HG03354 (cell line): ENCODE results near the gene HMX2.
A peak's percentile ranks its signal among the peaks of the same experiment; 100 is the strongest.

Source experiments
- ATAC-seq: cut with Tn5 transposase; IDR thresholded peaks from one replicate; pipeline ENCODE4 v1.9.1; 2021; ENCODE audit warnings: mild to moderate bottlenecking; ENCODE audit not compliant: unreplicated experiment, poor library complexity, severe bottlenecking

HMX2 gene, protein sequence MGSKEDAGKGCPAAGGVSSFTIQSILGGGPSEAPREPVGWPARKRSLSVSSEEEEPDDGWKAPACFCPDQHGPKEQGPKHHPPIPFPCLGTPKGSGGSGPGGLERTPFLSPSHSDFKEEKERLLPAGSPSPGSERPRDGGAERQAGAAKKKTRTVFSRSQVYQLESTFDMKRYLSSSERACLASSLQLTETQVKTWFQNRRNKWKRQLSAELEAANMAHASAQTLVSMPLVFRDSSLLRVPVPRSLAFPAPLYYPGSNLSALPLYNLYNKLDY

DNA sequence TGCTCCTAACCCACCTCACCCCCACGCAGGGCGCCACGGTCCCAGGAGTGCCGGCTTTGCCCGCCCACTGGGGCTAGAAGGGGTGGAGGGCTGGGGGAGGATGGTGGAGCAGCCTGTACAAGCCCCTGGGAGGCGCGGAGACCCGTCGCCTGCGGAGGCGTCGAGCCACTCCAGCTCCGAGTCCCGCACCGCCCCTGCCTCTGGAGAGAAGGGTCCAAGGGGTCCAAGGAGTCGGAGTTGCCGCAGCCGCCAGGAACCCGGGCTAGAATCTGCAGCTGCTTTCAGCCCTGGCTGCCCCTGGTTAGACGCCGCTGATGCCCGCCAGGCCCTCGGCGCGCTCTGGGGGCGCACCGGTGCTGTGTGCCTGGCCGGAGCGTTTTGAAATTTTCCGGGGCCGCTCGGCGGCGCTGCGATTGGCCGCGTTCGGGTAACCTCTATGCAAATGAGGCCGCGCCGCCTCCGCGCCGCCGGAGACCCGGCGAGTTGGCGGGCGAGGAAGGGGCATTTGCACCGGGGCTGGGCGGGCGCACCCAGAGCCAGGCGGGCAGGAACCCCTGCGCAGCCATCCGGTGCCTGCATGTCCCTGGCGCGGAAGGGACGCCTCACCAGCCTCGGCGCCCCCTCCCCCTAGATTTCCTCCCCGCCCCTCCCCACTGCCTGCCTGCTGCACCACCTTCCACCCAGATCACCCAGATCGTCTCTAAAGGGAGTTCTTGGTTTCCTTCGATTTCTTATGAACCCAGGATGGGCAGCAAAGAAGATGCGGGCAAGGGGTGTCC lies at the start of gene HMX2:
Gene HMX2, plus strand, starts transcription at position 502 of the 779 bp plus-strand sequence. Its CDS starts 243 bp downstream, at position 745.
- ATAC-seq: no peak

GRCh38 chr10:123100030-123100762 lies 47.7 kb upstream of the HMX2 start:
- ATAC-seq: no peak

GRCh38 chr10:123101872-123102271 lies 46.1 kb upstream of the HMX2 start:
- ATAC-seq: no peak

DNA sequence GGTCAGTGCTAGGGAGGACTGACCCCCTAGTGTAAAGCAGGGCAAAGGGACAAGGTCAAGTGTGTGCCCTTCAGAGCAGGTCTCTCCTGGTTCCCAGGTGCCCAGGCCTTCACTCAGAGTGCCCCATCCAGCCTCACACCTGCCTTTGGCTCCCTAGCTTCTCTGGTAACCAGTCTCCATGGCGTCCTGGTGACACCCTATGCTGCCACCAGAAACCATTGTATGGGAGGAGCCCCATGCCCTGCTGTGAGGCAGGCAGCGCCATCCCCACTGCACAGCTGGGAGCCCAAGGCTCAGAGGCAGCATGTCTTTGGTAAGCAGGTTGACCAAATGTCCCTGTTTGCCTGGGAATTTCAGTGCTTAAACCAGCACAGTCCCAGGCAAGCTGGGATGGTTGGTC lies 45.3 kb upstream of the HMX2 start:
- no peak for ATAC-seq

DNA sequence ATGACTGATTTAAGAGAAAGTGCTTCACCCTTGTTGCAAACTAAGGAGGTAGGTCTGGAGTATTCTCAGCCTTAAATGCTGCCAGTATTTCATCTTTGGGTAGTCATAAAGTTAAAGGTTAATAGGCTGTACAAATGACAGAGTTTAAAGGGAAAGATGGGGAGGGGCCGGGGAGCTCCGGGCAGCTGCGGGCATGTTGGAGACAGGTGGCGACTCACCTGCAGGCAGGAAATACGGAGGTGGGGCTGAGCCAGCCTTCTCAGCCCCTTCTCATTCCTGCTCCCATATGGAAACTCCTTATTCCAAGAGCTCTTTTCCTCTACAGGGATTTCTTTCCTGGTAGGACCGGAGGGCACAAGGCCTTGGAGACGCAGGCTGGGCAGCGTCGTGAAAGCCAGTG lies 44.0 kb upstream of the HMX2 start:
- ATAC-seq: no peak

DNA sequence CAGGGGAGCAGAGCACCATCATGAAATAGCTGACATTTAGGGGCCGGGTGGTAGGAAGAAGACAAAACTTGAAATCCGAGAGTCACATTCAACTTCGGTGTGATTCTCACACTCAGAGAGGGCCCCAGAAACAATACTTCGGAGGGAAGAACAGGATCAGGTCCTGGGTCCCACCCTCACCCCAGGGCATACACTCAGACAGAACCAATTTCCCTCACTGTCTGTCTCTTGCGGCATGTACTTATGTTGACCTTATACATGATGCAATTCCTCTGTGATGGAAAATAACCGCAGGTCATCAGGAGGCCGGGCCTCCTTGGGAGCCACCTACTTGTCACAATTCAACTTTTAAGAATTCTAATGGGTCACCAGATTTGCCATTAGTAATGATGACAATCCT lies 38.5 kb upstream of the HMX2 start:
- no peak for ATAC-seq

GRCh38 chr10:123117644-123118417 lies 30.1 kb upstream of the HMX2 start:
- ATAC-seq: no peak

GRCh38 chr10:123119081-123119480 lies 28.9 kb upstream of the HMX2 start:
- ATAC-seq: no peak

GRCh38 chr10:123126246-123126645 lies 21.7 kb upstream of the HMX2 start:
- no peak for ATAC-seq

GRCh38 chr10:123129618-123130271 lies 18.2 kb upstream of the HMX2 start:
- ATAC-seq: no peak

DNA sequence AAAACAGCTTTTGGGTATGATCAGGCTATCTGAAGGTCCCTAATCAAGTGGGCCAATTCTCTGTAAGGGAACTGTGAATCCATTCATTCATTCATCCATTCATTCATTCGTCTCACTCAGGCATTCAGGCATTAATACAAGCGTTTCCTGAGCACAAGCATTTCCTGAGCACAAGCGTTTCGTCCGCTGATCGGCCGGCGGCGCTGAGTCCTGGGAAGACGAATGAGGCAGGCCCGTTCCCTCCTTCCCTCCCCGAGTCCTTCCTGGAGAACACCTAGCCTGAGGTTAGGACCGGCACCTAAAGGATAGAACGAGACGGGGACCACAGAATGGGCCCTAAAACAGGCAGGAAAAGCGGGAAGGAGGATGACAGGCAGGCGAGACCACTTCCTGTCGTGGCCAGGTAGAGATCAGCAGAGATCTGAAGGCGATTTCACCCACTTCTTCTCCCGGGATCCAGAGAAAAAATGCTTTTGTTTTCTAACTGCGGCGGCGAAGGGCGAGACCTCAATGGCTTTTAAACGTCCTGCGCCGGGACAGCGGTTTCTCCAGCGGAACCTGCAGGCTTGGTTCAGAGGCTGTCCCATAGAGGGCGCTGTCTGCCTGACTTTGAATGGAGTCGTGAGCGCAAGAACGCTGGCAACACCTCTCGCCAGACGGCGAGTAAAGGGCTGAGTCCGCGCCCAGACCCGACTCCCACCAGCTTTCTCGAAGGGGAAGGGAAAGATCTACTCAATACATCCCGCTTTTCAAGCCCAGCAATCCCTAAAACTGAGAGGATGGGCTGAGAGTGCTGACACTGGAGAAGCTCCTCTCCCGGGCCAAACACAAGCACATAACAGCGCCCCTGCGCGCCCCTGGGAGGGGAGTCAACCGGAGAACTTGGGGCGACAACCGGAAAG lies 15.1 kb upstream of the HMX2 start:
- ATAC-seq: peak; percentile 60

- ATAC-seq: no peak
Observed at GRCh38 chr10:123133541-123134342, 14.2 kb upstream of the HMX2 start.

DNA sequence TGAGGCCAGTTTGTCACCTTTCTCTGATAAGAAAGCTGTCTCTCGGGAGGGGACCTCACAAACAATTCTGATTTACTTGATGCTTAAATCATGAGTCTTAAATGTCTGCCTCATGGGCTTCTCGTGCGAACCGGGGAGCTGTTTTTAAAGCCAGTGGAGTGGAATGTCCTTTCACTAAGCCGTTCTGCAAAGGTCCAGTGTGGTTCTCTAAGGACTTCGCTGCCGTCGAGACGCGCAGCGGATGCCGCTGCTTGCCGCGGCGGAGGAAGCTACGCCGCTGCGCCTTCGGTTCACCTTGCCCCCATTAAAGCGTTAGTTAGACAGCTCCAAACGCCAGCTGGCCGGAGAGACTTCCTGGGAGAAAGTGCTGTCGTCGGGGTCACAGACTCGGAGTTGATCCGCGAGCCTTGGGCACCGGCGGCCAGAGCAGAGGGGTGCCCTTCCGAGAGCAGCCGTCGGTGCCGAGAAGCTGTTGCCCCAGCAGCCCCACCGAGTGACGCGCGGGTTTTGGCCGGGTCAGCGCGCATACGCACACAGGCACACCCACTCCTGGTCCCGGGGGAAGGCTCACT lies 13.5 kb upstream of the HMX2 start:
- ATAC-seq: no peak

DNA sequence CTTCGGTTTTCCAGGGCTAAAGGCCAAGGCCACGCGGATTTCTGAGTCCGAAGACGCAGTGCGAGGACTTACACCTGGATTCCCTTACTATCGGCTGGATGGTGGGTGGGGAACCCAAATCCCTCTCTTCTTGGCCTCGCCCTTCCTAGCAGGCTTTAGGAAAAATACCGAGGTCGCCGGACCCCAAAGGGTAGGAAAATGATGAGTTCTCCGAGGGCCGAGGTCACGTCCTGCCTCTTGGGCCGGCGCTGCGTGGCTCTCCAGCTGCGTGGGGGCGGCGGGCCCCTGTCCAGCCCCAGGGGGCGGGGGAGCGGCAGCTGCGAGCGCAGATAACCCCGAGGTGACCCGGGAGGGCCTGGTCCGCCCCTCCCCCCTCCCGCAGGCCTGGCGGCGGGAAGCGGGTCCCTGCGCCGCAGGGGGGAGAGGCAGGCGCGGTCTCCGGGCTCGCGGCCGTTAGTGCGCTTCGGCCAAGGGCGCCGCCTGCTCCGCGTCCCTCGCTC lies 13.0 kb upstream of the HMX2 start:
- no peak for ATAC-seq

GRCh38 chr10:123135415-123136141 lies 12.4 kb upstream of the HMX2 start, which contains the start of gene HMX3:
TSS of gene HMX3 (plus strand) at chr10:123135970. CDS start at chr10:123136051, 81 bp downstream.
- ATAC-seq: no peak

- ATAC-seq: no peak
Observed at GRCh38 chr10:123136221-123136805, 11.6 kb upstream of the HMX2 start.
